AG10803 (cell line): ENCODE measurements around the gene CTNNA2.

ENCODE experiments used
- DNase-seq: peaks from one replicate; pipeline ENCODE4 v3.0.0; 2010; ENCODE audit warnings: low read depth
- H3K4me3 ChIP-seq: 2 replicates; pipeline ENCODE4 v1.5.1; 2011; ENCODE audit warnings: mild to moderate bottlenecking, low read length, control low read depth
- TF ChIP-seq, protein P1 (sequence below): conservative IDR thresholded peaks from 2 replicates; pipeline ENCODE4 v1.5.1; 2011; ENCODE audit warnings: mild to moderate bottlenecking, low read length, control low read depth, inconsistent platforms

CTNNA2 gene

DNA sequence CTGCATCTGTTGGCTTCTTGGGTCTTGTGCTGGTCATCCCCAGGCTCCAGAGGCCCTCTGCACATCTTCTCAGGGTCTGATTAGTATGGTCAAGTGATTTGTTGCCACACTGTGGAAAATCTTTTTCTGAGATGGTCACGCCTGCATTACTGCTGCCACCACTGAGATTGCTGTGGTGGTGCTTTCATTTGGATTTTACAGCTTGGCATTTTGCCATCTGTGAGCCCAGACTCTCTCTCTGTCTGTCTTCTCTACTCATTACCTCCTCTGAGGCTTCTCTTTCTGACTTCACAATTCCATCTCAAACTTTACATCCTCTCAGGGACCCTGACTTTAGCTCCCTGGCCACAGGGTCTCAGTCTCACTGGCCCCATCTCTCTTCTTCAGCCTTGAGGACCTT, 637.1 kb downstream of the CTNNA2 start:
- H3K4me3 ChIP-seq: no peak overlapping the region
- TF ChIP-seq, protein P1, sequence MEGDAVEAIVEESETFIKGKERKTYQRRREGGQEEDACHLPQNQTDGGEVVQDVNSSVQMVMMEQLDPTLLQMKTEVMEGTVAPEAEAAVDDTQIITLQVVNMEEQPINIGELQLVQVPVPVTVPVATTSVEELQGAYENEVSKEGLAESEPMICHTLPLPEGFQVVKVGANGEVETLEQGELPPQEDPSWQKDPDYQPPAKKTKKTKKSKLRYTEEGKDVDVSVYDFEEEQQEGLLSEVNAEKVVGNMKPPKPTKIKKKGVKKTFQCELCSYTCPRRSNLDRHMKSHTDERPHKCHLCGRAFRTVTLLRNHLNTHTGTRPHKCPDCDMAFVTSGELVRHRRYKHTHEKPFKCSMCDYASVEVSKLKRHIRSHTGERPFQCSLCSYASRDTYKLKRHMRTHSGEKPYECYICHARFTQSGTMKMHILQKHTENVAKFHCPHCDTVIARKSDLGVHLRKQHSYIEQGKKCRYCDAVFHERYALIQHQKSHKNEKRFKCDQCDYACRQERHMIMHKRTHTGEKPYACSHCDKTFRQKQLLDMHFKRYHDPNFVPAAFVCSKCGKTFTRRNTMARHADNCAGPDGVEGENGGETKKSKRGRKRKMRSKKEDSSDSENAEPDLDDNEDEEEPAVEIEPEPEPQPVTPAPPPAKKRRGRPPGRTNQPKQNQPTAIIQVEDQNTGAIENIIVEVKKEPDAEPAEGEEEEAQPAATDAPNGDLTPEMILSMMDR: no peak
- no peak for DNase-seq

- no peak overlapping the region for H3K4me3 ChIP-seq
- TF ChIP-seq, protein P1: no peak
- DNase-seq: no peak
These were observed 638.4 kb downstream of the CTNNA2 start for GRCh38 chr2:80151248-80151647.

DNA sequence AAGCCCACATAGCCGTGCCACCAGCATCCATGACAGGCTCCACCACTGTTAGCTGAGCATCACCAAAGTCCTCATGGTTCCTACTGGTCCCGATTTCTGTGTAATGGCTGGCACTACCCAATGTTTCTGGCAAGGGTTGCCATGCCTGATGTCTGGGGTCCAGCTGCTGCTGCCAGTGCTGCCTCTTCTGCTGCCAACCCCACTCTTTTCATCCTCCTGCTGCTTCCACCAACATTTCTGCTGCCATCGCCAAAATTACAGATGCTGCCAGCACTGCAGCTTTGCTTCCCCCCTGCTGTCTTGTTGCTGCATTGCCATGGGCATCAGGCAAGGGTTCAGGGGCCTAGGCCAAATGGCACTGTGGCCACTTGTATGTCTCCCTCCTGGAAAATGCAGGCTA, 638.8 kb downstream of the CTNNA2 start:
- TF ChIP-seq, protein P1: no peak
- DNase-seq: no peak
- no peak overlapping the region for H3K4me3 ChIP-seq

DNA sequence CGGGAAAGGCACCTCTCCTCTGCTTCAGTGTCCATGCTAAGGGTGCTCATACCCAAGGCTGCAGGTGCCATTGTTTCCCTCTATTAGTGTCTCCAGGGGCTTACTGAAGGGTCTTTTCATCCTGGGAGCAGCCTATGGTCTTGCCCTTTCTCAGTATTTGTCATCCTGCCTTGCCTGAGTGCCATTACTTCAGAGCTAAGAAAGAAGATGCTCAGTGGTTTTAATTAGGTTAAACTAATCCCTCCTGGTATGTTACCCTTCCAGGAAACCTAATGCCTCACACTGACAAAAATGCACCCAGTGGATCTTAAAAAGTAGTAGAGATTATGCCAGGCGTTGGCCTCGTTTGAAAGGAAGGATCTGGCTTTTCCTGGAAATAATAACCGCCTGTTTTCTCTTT, 640.3 kb downstream of the CTNNA2 start:
- H3K4me3 ChIP-seq: no peak overlapping the region
- TF ChIP-seq, protein P1: no peak
- no peak for DNase-seq

DNA sequence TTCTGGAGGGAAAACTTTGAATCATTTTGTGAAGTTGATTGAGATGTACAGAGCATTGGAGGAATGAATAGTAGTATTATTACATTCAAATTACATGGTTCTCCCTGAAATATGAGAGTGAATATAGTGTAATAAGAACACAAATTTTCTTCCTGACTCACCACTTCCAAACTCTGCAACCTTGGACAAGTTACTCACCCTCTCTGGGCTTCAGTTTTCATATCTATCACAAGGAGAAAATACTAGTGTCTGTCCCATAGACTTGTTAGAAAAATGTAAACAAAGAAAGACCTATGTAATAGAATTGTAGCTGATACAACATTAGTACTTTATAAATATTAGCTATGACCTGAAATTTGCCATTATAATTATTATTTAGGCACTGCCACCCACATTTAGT, 640.9 kb downstream of the CTNNA2 start:
- H3K4me3 ChIP-seq: no peak overlapping the region
- TF ChIP-seq, protein P1: no peak
- no peak for DNase-seq

GRCh38 chr2:80154231-80154915, 641.5 kb downstream of the CTNNA2 start:
- DNase-seq: no peak
- TF ChIP-seq, protein P1: no peak
- no peak overlapping the region for H3K4me3 ChIP-seq

DNA sequence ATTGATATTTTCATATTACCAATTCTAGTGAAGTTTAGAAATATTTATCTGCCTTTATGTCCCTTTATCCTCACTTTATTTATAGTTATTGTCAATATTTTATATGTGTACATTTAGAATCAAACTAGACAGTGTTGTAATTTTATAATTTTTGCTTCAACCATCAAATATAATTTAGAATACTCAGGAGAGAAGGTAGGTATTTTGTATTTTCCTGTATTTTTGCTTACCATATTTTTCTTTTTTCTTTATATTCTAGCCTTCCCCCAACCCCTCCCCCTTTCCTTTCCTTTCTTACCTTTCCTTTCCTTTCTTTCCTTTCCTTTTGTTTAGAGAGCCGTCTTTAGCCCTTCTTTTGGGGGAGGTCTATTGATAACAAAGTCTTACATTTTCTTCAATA, 651.5 kb downstream of the CTNNA2 start:
- DNase-seq: no peak
- TF ChIP-seq, protein P1: no peak
- H3K4me3 ChIP-seq: no peak overlapping the region
